ENCODE data around the gene TROAP. TPM values are rescaled to one million over a fixed set of nuclear protein-coding genes. Genes with fewer than 3 reads are reported as not detected.
A peak's percentile ranks its signal among the peaks of the same experiment; 100 is the strongest.

Gene TROAP
- total and polyA plus RNA-seq, 9 of the 15 experiments (the other 6 are each of a cell fraction or from before 2014, with no cell fraction given): 46.4 to 171 (median 59.8) TPM

DNA sequence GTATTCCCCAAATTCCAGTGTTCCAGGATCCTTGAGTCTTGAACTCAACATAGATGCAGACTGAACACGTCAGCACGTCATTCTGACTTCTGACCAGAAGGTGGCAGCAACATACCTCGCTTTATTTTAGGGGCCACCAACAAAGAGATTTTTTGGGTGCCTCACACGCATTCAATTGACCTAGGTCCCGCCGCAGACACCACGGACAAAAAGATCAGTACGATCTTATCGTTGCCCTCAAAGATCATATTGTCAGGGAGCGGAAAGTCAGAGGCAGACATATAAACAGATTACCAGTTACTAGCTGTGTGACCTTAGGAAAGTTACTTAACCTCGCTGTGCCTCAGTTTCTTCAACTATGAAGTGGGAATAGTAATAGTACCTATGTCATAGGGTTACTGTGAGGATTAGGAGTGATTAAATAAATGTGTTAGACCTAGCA lies 34.6 kb upstream of the TROAP start (continued):
- TF ChIP-seq ZBTB26 (CRISPR knock-in tag; IDR thresholded peaks at IDR 0.05) (no peak), ZNF780A (CRISPR knock-in tag; IDR thresholded peaks at IDR 0.05) (no peak), ZNF224 (CRISPR knock-in tag; IDR thresholded peaks at IDR 0.05) (no peak), CCAR2 (IDR thresholded peaks at IDR 0.05; ENCODE audit: low read depth, low read length) (no peak), ZNF785 (CRISPR knock-in tag; IDR thresholded peaks at IDR 0.05) (no peak), KAT2B (IDR thresholded peaks at IDR 0.05; ENCODE audit: low read depth, low read length) (no peak), MTF1 (CRISPR knock-in tag; IDR thresholded peaks at IDR 0.05; ENCODE audit: borderline replicate concordance) (no peak), CCNT2 (IDR thresholded peaks at IDR 0.05; ENCODE audit: borderline replicate concordance, extremely low read depth, insufficient read length, low read depth, low read length) (no peak), BMI1 (IDR thresholded peaks at IDR 0.05; ENCODE audit: low read length) (no peak), NR3C1 (CRISPR knock-in tag; IDR thresholded peaks at IDR 0.05) (no peak), ZFP30 (CRISPR knock-in tag; IDR thresholded peaks at IDR 0.05; ENCODE audit: borderline replicate concordance) (no peak), TAF9B (IDR thresholded peaks at IDR 0.05; ENCODE audit: partially characterized antibody) (no peak), ZNF133 (CRISPR knock-in tag; IDR thresholded peaks at IDR 0.05) (no peak), PBX2 (CRISPR knock-in tag; IDR thresholded peaks at IDR 0.05; ENCODE audit: low read depth) (no peak), PBX2 (tag; conservative IDR thresholded peaks at IDR 0.05; ENCODE audit: low read depth) (no peak), E2F3 (CRISPR knock-in tag; IDR thresholded peaks at IDR 0.05) (no peak), PHF8 (IDR thresholded peaks at IDR 0.05; ENCODE audit: borderline replicate concordance, low read length) (no peak), KLF16 (IDR thresholded peaks at IDR 0.05) (0 out of 2 replicates have a peak, but pooled peaks have one; percentile 16), ATF7 (IDR thresholded peaks at IDR 0.05) (peak; percentile 72), KDM5B (IDR thresholded peaks at IDR 0.05; ENCODE audit: insufficient replicate concordance, low read depth, low read length) (no peak), CEBPB (tag; IDR thresholded peaks at IDR 0.05) (no peak), ADNP (tag; IDR thresholded peaks at IDR 0.05) (peak; percentile 82), CBX1 (IDR thresholded peaks at IDR 0.05; ENCODE audit: low read depth) (no peak), ZNF644 (tag; IDR thresholded peaks at IDR 0.05; ENCODE audit: low read depth) (no peak), TAF1 (IDR thresholded peaks at IDR 0.05; ENCODE audit: control insufficient read depth, extremely low read depth, insufficient read depth, low read length, severe bottlenecking) (no peak)
- TF ChIP-seq, protein P1, sequence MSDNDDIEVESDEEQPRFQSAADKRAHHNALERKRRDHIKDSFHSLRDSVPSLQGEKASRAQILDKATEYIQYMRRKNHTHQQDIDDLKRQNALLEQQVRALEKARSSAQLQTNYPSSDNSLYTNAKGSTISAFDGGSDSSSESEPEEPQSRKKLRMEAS (CRISPR knock-in tag; IDR thresholded peaks at IDR 0.05): no peak

Measured in K562 (cell line).